WTC11 (cell line): ENCODE results near the gene FHOD1.

Source experiments
- NFE2L1 ChIP-seq: sonication (generic); formaldehyde crosslinking; IDR thresholded peaks from 2 replicates; pipeline ENCODE4 v1.8.1; 2023; ENCODE audit warnings: missing genetic modification reagents
- SP1 ChIP-seq: sonication (generic); formaldehyde crosslinking; conservative IDR thresholded peaks from 2 replicates; pipeline ENCODE4 v1.8.1; 2022; ENCODE audit warnings: missing genetic modification reagents

GRCh38 chr16:67195676-67196075 is 51.6 kb downstream of the FHOD1 start:
- TF ChIP-seq SP1 (CRISPR knock-in tag): no peak
- no peak for TF ChIP-seq NFE2L1 (CRISPR knock-in tag)
